ENCODE data around the gene BRD4.

Gene BRD4

DNA sequence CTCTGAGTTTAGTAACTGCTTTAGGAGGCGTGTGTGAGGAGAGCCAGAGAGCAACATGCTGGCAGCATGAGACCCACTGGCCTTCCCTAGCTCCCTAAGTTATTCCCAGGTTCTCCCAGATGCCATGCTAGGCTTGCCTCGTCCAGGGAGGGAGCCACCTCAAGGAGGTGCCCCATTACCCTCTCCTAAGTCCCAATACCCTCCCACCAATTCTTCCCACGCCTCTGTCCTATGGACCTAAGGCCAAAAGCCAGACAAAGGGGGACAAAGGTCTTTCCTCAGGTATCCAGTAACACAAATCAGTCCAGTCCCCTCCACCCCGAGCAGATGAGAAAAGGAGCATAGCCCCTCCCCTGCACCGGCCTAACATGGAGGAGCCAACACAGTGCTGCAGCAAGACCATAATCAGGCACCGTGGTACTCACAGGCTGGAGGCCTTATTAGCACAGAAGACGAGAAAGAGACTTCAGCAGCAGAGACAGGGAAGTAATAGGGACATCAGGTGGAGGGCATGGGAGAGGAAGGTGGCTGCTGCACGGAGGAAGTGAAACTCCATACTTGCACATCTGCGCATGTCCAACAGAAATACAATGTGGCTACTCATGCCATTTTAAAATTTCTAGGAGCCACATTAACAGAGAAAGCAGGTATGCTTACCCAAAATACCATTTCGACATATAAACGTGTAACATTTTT, 46.3 kb downstream of the BRD4 start:
- H3K4me1 ChIP-seq (ENCODE audit: control insufficient read depth, insufficient read depth, low read length), result peaks cover 53% of the 10 kb centered on the region
- H3K4me3 ChIP-seq (ENCODE audit: low read length), result no peak overlapping the region
- H3K36me3 ChIP-seq (ENCODE audit: insufficient read depth, low read length), result no peaks in the 10 kb centered on the region
- H3K9ac ChIP-seq (ENCODE audit: low read depth, low read length), result no peak overlapping the region
- H3K27me3 ChIP-seq (ENCODE audit: control insufficient read depth, insufficient read depth, low read length), result no peaks in the 10 kb centered on the region
- no peaks in the 10 kb centered on the region for H3K9me3 ChIP-seq (replicated peaks; ENCODE audit: low read length)
- H3K4me2 ChIP-seq (ENCODE audit: low read length), result no peak overlapping the region

DNA sequence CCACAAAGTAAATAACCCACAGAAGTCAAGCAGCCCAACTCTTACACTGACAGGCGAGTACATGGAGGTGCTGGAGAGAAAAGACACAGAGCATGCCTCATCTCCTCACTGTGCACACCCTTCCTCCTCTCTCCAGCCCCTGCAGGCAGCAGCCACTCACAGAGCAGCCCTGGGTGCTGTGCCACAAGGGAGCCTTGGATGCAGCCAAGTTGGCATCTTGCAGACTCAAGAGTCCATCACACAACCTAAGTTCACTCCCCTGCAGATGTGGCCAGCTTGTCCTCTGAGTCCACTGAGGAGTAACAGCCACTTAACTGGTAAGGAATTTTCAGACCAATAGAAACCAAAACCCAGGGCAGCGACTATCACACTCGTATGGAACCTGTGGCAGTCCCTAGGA, 47.4 kb downstream of the BRD4 start:
- peaks cover 62% of the 10 kb centered on the region for H3K4me1 ChIP-seq (ENCODE audit: control insufficient read depth, insufficient read depth, low read length)
- no peaks in the 10 kb centered on the region for H3K36me3 ChIP-seq (ENCODE audit: insufficient read depth, low read length)
- H3K27me3 ChIP-seq (ENCODE audit: control insufficient read depth, insufficient read depth, low read length), result no peaks in the 10 kb centered on the region
- H3K4me2 ChIP-seq (ENCODE audit: low read length), result no peak overlapping the region
- H3K4me3 ChIP-seq (ENCODE audit: low read length), result no peak overlapping the region
- no peaks in the 10 kb centered on the region for H3K9me3 ChIP-seq (replicated peaks; ENCODE audit: low read length)
- H3K9ac ChIP-seq (ENCODE audit: low read depth, low read length), result no peak overlapping the region

DNA sequence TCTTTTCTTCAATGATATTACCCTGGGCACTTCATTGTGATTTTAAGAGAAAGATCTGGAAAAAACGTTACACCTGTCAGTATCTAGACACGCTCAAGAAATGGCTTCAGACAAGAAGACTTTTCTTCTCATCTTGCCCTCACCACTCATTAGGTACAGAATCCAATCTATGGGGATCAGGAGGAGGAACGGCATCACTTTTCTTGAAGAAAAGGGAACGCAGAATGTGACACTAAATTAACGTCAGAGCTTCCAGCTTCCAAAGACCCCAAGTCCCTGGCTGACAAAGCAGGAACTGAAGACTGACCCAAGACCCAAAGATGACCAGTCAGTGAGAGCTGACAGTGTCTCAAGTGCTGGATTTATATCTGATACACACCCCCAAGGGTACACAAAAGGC, 48.2 kb downstream of the BRD4 start:
- Histone ChIP-seq H3K9ac (ENCODE audit: low read depth, low read length) (no peak overlapping the region), H3K9me3 (replicated peaks; ENCODE audit: low read length) (no peaks in the 10 kb centered on the region), H3K4me3 (ENCODE audit: low read length) (no peak overlapping the region), H3K36me3 (ENCODE audit: insufficient read depth, low read length) (no peaks in the 10 kb centered on the region), H3K4me2 (ENCODE audit: low read length) (peak overlapping the region; percentile 68), H3K4me1 (ENCODE audit: control insufficient read depth, insufficient read depth, low read length) (peaks cover 66% of the 10 kb centered on the region), H3K27me3 (ENCODE audit: control insufficient read depth, insufficient read depth, low read length) (no peaks in the 10 kb centered on the region)

DNA sequence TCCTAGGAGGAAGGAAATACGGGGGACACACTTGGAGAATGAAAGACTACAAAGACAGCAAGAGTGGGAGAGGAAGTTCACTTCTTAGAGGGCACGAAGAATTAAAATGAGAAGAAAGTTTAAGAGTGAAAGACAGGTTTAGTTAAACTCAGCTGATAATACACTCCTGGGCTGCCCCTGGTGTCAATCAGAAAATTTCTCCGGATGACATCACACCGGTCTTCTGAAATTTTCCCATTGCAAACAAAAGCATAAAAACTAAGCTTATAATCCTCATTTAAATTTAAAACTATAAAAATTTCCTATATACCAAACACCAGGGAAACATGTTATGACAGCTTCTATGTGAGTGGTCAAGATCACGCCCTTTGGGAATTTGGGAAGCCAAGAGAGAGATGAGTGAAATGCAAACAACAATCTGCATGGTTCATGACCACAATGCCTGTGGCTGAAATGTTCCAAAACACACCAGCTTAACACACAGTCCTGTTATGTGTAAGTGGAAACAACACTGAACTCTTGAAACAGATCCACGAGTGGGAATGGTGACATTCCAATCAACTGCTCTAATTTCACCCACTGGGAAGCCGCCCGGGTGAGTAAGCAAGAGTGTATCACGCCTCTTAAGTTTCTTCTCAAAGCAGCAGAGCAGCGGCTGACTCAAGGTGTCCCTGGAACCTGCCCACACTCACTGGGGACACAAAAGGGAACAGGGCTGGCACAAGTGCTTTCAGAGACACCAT, 49.0 kb downstream of the BRD4 start:
- H3K4me3 ChIP-seq (ENCODE audit: low read length), result no peak overlapping the region
- no peaks in the 10 kb centered on the region for H3K27me3 ChIP-seq (ENCODE audit: control insufficient read depth, insufficient read depth, low read length)
- no peaks in the 10 kb centered on the region for H3K36me3 ChIP-seq (ENCODE audit: insufficient read depth, low read length)
- peak overlapping the region; percentile 68 for H3K4me2 ChIP-seq (ENCODE audit: low read length)
- H3K9me3 ChIP-seq (replicated peaks; ENCODE audit: low read length), result no peaks in the 10 kb centered on the region
- no peak overlapping the region for H3K9ac ChIP-seq (ENCODE audit: low read depth, low read length)
- H3K4me1 ChIP-seq (ENCODE audit: control insufficient read depth, insufficient read depth, low read length), result peaks cover 58% of the 10 kb centered on the region

DNA sequence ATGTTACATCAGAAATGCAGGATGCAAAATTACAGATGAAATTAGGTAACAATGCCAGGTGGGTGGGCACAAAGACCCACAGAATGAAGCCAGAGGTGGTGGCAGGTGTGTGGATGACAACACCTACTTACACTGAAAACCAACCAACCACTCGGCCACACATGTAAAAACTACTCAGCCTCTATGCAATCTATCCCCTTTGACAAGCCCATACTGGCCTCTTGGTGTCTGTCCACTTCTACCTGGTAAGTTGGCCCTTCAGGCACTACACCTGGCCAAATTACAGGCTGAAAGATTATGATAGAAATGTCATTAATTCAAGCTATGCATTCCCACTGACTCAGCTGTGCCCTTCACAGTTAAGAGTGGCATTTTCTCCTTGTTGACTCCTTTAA, 50.0 kb downstream of the BRD4 start:
- peaks cover 48% of the 10 kb centered on the region for H3K4me1 ChIP-seq (ENCODE audit: control insufficient read depth, insufficient read depth, low read length)
- H3K27me3 ChIP-seq (ENCODE audit: control insufficient read depth, insufficient read depth, low read length), result no peaks in the 10 kb centered on the region
- no peaks in the 10 kb centered on the region for H3K36me3 ChIP-seq (ENCODE audit: insufficient read depth, low read length)
- H3K9ac ChIP-seq (ENCODE audit: low read depth, low read length), result no peak overlapping the region
- no peak overlapping the region for H3K4me3 ChIP-seq (ENCODE audit: low read length)
- no peak overlapping the region for H3K4me2 ChIP-seq (ENCODE audit: low read length)
- no peaks in the 10 kb centered on the region for H3K9me3 ChIP-seq (replicated peaks; ENCODE audit: low read length)

DNA sequence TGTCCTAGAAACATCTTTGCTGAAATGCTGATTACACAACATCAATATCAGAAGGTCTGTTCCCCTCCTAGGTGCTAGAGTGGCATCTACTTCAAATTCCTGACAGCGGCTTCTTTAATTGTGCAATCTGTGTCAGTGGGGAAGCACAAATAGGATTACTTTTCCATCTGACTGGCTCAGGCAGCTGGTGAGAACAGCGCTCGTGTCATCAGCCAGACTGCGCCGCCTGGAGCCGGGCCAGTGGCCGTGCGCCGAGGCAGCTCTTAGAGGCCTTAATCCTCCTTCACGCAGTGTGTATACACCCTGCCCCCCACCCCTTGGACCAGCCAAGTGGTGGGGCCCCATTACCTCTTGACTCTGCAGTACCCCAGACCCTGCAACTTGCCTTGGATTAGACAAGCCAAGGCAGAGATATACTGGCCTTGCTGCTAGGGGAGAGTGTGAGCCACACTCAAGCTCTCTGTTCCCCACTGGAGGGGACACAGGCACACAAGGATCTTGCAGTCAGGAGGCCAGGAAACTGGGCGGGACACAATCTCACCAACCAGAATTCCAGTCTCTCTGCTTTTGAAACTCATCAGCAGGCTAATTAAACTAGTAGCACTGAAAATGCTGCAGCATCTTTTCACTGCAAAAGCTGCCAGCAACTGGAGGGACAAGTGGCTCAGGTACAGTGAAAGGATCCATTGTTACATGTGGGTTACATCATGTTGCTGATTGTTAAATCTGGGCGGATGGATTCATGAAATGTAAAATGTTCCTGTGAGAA, 51.2 kb downstream of the BRD4 start:
- Histone ChIP-seq H3K9ac (ENCODE audit: low read depth, low read length) (peak overlapping the region; percentile 21), H3K36me3 (ENCODE audit: insufficient read depth, low read length) (no peaks in the 10 kb centered on the region), H3K4me2 (ENCODE audit: low read length) (peak overlapping the region; percentile 62), H3K27me3 (ENCODE audit: control insufficient read depth, insufficient read depth, low read length) (no peaks in the 10 kb centered on the region), H3K9me3 (replicated peaks; ENCODE audit: low read length) (no peaks in the 10 kb centered on the region), H3K4me1 (ENCODE audit: control insufficient read depth, insufficient read depth, low read length) (peaks cover 57% of the 10 kb centered on the region), H3K4me3 (ENCODE audit: low read length) (no peak overlapping the region)

DNA sequence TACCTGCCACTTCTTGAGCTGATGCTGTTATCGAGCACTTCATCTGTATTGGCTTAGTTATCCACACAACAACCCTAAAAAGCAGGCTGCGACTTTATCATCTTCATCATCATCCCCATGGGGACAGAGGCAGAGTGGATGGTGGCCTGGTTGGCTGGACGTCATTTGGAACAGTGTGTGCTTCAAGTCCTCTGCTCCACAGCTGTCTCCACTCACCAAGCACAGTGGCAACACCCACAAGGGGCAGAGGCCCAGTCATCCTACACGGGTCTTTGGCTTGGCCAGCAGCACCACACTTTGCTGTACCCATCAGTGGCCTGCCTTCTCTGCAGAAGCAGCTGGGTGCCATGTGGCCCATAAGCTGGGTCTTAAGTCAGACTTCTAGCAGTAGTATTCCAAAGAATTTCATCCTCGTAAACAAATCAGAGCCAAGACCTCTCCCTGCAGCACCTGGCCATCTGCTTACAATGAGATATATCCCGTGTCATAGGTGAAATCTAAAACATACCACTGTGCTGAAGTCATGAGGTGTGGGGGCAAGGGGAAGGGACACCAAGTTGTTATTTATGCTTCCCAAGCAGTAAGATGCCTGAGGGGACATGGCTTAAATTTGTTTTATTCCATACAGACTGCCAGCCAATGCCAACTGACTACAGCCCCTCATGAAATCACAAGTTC, 52.2 kb downstream of the BRD4 start:
- Histone ChIP-seq H3K36me3 (ENCODE audit: insufficient read depth, low read length) (no peaks in the 10 kb centered on the region), H3K27me3 (ENCODE audit: control insufficient read depth, insufficient read depth, low read length) (no peaks in the 10 kb centered on the region), H3K9ac (ENCODE audit: low read depth, low read length) (peak overlapping the region; percentile 10), H3K4me1 (ENCODE audit: control insufficient read depth, insufficient read depth, low read length) (peaks cover 57% of the 10 kb centered on the region), H3K9me3 (replicated peaks; ENCODE audit: low read length) (no peaks in the 10 kb centered on the region), H3K4me2 (ENCODE audit: low read length) (peak overlapping the region; percentile 62), H3K4me3 (ENCODE audit: low read length) (no peak overlapping the region)

DNA sequence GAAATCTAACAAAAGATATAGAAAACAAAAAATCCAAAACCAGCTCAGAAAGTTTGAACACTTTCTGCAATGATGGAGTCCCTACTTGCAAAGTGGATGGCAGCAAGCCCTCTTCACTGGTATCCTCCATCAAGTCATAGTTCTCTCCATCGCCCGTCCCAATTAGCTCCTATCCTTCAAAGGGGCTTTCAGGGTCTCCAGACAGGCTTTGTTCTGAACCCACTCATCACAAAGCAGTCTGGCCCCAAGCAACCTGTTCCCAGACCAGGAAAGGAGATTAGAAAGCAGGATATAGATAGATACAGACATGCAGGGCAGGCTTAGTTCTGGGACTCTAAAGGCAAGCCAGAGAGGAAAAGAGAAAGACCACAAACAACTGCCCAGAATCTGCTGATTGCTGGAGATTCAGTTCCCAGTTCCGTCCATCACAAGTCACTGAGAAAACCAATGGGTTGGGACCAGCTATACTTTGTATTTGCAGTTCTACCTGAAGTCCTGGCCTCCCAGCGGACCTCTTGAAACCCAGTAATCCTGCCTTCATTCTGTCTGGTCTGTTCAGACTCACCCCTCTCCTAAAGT, 52.9 kb downstream of the BRD4 start:
- Histone ChIP-seq H3K4me1 (ENCODE audit: control insufficient read depth, insufficient read depth, low read length) (peaks cover 55% of the 10 kb centered on the region), H3K9ac (ENCODE audit: low read depth, low read length) (no peak overlapping the region), H3K4me2 (ENCODE audit: low read length) (peak overlapping the region; percentile 62), H3K27me3 (ENCODE audit: control insufficient read depth, insufficient read depth, low read length) (no peaks in the 10 kb centered on the region), H3K9me3 (replicated peaks; ENCODE audit: low read length) (no peaks in the 10 kb centered on the region), H3K36me3 (ENCODE audit: insufficient read depth, low read length) (no peaks in the 10 kb centered on the region), H3K4me3 (ENCODE audit: low read length) (no peak overlapping the region)

DNA sequence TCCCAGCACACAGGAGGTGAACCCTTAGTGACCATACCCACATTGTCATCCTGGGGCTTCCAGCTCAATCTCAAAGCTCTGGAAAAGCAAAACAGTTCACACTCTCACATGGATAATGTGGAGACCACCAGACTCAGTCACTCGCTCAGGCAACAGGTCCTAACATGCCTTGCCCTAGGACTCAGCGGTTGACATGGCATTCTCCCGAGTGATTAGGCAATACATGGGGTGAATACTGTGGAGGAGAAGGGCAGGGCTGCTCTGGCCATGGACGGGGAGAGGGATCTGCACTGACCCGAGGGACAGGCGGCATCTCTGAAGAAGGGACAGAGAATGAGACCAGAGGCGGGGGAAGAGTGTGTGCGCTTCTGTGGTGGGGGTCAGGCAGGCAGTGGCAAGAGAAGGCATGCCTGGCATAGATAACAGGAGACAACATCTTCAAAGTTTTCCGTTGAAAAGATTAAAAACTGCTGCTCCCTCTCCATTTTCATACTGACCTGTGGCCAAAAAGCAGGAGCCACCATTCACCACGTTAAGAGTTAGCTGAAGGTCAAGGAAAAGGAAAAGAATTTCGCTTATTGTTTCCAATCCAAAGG, 55.6 kb downstream of the BRD4 start:
- Histone ChIP-seq H3K4me2 (ENCODE audit: low read length) (no peak overlapping the region), H3K27me3 (ENCODE audit: control insufficient read depth, insufficient read depth, low read length) (no peaks in the 10 kb centered on the region), H3K9me3 (replicated peaks; ENCODE audit: low read length) (no peaks in the 10 kb centered on the region), H3K4me1 (ENCODE audit: control insufficient read depth, insufficient read depth, low read length) (peaks cover 30% of the 10 kb centered on the region), H3K9ac (ENCODE audit: low read depth, low read length) (no peak overlapping the region), H3K36me3 (ENCODE audit: insufficient read depth, low read length) (peaks cover 11% of the 10 kb centered on the region), H3K4me3 (ENCODE audit: low read length) (no peak overlapping the region)

DNA sequence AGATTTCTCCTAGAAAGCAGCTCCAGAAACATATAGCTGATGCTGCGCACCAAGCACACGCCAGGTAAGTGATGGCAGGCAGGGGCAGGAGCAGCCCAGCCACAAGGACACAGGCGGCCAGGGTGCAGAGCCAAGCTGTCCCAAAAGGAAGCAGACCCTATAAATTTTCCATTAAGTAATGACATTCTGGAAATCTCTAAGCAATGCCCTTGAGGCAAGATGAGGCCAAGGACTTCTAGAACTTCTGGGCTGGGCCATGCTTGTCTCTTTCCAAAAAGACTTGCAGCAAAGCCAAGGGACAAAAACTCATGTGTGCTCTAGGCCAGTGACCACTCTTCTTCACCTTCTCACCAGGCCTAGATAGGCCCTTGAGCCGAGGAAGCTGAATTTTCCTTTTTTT, 57.9 kb downstream of the BRD4 start:
- Histone ChIP-seq H3K9ac (ENCODE audit: low read depth, low read length) (no peak overlapping the region), H3K4me3 (ENCODE audit: low read length) (no peak overlapping the region), H3K36me3 (ENCODE audit: insufficient read depth, low read length) (peaks cover 28% of the 10 kb centered on the region), H3K4me2 (ENCODE audit: low read length) (no peak overlapping the region), H3K27me3 (ENCODE audit: control insufficient read depth, insufficient read depth, low read length) (no peaks in the 10 kb centered on the region), H3K4me1 (ENCODE audit: control insufficient read depth, insufficient read depth, low read length) (peaks cover 9% of the 10 kb centered on the region), H3K9me3 (replicated peaks; ENCODE audit: low read length) (no peaks in the 10 kb centered on the region)

DNA sequence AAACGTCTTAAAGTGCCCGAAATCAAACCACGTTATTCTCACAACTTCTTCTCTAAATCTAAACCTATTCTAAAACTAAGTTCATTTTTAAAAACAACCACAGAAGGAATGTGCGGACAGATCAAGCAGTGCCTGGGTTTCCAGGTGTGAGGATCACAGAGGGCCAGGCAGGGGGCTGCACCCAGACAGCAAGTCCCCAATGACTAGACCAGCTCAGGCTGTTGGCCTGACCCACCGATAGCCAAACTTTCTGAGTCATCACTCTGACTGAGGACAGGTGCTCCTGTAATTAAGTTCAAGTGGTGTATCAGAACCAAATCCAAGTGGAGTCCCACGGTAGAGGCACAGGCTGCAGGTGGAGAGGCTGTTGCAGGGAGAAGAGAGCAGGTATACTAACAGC, 62.5 kb downstream of the BRD4 start:
- Histone ChIP-seq H3K9me3 (replicated peaks; ENCODE audit: low read length) (no peaks in the 10 kb centered on the region), H3K4me1 (ENCODE audit: control insufficient read depth, insufficient read depth, low read length) (peaks cover 19% of the 10 kb centered on the region), H3K36me3 (ENCODE audit: insufficient read depth, low read length) (peaks cover 63% of the 10 kb centered on the region)

More for the DNA sequence above, 62.5 kb downstream of the BRD4 start:
- Histone ChIP-seq H3K27me3 (ENCODE audit: control insufficient read depth, insufficient read depth, low read length) (no peaks in the 10 kb centered on the region), H3K4me2 (ENCODE audit: low read length) (no peak overlapping the region), H3K4me3 (ENCODE audit: low read length) (no peak overlapping the region), H3K9ac (ENCODE audit: low read depth, low read length) (no peak overlapping the region)
